GM18907 (cell line): Measurements from ENCODE around the gene MMP28.
"Not testable (repeated sequence)": the region's sequence is repeated elsewhere in the genome, so short reads cannot be mapped to it uniquely, and the experiment has no call there.

ENCODE experiments used
- ATAC-seq: cut with Tn5 transposase; IDR thresholded peaks from one replicate; pipeline ENCODE4 v1.9.1; 2021; ENCODE audit warnings: mild to moderate bottlenecking, moderate library complexity; ENCODE audit not compliant: unreplicated experiment

The MMP28 gene

GRCh38 chr17:35768797-35769196, 26.6 kb downstream of the MMP28 start:
- no peak for ATAC-seq

GRCh38 chr17:35766903-35767510, 28.4 kb downstream of the MMP28 start:
- ATAC-seq: no peak

DNA sequence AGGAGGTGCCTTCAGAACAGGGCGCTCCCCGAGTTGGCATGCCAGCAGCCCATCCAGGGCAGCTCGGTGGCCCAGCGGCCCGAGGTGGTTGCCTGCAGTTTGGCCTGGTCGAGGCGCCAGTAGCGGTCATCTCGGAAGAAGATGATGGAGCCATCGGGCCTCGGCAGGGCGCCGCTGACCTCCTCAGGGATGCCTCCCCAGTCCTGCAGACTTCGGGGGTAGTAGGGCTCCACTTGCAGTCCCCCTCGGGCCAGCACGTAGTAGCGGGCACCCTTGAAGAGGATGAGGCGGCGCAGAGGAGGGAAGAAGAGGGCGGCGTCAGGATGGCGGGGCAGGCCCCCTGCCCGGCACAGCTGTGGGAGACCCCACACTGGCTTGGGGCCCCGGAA, 29.0 kb downstream of the MMP28 start:
- ATAC-seq: no peak

- no peak for ATAC-seq
Observed at GRCh38 chr17:35765756-35766488, 29.5 kb downstream of the MMP28 start.

GRCh38 chr17:35765086-35765710, 30.2 kb downstream of the MMP28 start:
- ATAC-seq: no peak

DNA sequence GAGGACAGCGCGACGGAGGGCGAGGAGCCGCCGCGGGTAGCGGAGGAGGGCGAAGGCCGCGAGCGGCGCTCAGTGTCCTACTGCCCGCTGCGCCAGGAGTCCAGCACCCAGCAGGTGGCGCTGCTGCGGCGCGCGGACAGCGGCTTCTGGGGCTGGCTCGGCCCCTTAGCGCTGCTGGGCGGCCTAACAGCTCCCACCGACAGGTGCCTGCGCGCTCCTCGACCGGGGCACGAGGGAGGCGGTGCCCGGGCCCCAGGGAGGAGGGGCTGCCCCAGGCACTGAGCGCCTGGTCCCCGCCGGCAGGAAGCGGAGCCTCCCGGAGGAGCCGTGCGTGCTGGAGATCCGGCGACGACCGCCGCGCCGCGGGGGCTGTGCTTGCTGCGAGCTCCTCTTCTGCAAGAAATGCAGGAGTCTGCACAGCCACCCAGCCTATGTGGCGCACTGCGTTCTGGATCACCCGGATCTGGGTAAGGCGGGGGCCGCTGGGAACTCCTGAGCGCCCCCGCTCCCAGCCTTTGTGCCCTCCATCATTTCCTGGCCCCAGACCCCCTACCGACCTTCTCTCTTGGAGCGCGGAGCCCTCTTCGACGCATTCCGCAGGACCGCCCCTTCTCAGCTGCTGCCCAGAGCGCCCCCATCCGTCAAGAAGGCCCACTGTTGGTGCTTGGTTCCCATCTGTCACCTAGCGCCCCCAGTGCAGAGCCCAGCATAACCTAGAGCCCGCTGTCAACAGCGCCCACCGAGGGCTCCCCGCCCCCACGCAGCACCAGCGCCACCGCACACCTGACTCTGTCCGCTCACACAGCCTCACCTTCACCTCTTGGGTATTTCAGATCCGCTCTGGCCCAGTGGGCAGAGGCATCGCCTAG, 31.1 kb downstream of the MMP28 start:
- ATAC-seq: peak; percentile 87

- ATAC-seq: no peak
Observed at GRCh38 chr17:35763767-35764122, 31.7 kb downstream of the MMP28 start.

GRCh38 chr17:35761601-35762000, 33.8 kb downstream of the MMP28 start:
- no peak for ATAC-seq

- no peak for ATAC-seq
Observed at GRCh38 chr17:35760587-35760986, 34.9 kb downstream of the MMP28 start, which contains the start of gene C17orf50. Gene C17orf50 (plus strand): TSS chr17:35760887. CDS start chr17:35760942, 55 bp downstream.

DNA sequence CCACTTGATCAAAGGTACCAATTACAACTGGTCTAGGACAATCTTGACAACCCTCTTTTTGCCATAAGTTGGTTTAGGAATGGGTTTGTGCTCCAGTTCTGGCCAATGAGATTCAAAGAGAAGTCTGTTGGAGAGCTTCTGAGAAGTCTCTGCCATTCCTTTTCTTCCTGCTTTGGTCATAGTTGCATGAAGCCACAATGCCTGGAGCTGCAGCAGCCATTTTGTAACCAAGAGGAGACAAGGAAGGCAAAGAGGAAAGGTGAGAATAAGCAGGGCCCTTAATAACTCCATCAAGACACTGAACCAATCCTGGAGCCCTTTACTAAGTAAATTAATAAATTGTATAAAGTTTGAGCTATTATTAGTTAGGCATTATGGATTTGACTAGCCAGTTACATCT, 38.2 kb downstream of the MMP28 start:
- ATAC-seq: no peak

- ATAC-seq: no peak
Observed at GRCh38 chr17:35752945-35753764, 42.3 kb downstream of the MMP28 start, which contains the start of gene GAS2L2. Gene GAS2L2 (minus strand): TSS chr17:35753239. CDS start chr17:35752850, 389 bp downstream.

DNA sequence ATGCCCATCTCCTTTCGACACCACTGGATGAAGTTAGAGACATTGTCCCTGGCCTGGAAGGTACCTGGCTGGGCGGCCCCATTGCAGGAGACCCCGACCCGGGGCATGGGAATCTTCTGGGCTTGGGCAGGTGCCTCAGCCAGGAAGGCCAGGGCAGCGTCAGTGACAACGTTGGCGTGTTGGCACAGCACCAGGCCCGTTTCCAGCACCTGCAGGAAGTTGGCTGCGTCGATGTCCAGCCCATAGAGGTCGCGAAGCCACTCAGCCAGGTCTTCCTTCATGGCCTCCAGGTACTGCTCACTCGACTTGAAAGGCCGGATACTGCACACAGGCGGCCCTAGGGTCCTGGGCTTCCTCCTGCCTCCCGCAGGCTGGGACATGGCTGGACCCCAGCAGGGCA, 43.0 kb downstream of the MMP28 start:
- no peak for ATAC-seq

- ATAC-seq: not testable (repeated sequence)
Observed at GRCh38 chr17:35751541-35751940, 43.9 kb downstream of the MMP28 start.

DNA sequence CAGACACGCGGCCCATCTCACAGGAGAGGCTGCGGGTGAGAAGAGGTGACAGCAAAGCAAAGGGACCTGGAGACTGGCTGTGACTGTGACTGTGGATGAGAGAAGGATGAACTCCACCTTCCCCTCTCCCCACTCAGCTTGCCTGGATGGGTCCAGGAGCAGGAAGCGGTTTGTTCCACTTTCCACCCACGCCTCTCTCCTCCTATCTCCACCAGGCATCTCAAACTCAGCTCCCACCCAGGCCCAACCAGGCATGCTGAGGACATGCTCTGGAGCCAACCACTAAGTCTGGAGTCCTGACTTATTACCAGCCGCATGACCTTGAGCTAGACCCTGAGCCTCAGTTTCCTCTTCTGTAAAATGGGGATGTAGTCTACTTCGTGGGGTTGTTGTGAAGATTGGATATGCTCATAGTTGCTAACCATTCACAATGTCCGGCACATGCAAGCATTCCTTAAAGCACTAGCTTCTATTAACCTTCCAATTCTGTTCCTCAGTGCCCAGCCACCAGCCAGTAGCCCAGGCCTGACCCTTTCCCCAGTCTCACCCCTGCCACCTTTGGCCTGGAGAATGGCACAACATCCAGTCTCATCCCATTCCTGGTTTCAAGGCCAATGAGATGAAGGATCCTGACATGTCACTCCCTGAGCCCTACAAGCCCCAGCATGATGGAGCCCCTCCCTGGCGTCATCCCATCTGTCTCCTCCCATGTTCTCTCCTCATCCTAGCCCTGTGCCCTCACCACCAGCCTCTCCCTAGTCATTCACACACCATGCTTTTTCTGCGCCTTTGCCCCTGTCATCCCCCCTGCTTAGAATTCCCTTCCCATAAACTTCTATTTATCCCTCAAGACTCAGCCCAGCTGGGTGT, 44.7 kb downstream of the MMP28 start:
- ATAC-seq: no peak

DNA sequence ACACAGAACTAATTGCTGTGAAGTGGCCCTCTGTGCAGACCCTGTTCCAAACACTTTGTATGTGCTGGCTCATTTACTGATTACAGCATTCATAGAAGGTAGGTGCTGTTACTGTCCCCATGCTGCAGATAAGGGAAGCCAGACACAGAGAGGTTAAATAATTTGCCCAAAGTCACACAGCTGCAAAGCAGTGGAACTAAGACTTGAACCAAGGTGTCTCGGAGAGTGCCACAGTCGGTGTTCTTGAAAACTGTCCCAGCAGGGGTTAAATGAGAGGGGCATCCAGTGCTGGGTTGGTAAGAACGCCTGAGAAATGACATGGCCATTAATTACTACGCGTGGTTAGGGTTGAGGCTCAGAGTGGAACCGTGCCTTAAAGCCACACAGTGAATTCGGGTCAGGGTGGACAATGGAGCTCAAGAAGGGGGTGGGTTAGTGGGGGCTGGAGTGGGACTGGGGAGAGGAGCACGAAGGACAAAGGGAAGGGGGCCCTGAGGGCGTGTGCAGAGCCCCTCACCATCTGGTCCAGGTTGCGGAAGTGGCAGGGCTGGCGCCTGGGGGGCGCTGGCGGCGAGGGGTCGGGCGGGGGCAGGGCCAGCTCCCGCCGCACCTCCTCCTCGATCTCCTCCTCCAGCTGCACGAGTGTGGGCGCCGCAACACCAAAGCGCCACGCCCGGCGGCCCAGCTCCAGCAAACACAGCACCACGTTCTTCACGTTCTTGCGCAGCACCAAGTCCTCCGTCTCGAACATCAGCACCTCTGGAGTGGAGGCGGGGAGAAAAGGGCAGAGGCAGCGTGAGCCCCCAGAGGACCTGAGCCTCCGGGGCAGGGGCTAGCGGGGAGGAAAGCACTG, 45.7 kb downstream of the MMP28 start:
- no peak for ATAC-seq

DNA sequence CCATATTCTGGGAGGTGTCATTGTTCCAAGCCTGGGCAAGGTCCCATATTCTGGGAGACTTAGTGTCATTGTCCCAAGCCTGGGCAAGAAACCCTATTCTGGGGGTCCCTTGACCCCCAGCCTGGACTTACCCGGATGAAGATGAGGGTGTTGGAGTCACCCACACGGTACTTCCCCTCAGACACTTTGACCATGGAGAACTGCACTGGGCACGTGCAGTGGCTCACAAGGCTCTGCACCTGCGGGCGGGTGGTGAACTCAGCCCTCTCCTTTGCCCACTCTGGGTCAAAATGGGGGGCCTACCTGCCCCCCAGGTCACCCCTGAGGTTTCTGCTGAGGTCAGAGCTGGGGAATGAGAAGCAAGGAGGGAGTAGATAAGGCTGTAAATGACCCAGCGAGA, 46.5 kb downstream of the MMP28 start:
- no peak for ATAC-seq

DNA sequence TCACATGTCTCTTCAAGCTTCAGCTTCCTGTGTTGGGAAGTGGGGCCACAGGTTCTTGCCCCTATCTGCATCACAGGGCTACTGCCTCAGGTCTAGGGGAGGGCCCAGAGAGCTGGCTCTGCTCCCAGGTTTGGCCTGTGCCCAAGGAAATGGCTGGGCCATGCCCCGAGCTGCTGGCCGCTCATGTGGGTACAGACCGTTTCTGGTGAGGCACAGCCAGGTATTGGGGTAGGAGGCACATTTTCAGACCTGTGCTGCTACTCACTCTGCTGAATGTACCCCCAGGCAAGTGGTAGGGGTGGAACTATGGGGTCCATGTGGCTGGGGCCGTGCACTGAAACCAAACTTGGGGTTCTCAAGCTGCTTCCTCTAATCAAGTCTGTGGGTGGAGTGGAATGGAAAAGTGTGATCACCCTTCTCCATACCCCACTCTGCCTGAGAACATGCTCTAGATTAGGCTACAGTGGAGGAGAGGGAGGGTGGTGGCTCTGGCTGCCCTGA, 47.0 kb downstream of the MMP28 start:
- no peak for ATAC-seq

DNA sequence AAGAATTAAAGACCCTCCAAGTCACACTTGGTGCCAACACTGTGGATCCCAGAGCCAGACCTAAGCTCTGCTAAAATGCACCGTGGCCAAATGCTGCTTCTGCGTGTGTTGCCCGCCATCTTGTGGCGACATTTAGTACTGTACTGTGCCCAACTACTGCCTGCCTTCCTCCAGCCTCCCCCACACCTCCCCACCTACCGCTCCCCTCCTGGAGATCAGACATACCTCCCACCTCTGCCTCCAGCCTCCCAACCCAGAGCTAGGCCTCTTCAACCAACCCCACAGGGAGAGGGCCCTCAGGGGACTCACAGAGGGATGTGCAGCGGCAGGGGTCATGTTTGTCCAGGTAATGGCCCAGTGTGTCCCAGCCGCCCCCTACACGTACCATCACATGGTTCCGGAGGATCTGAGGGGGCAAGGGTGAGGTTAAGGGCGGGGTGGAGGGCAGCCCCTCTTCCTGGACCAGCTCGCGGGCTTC, 47.9 kb downstream of the MMP28 start:
- no peak for ATAC-seq
